Small intestine (tissue), 7 donors: ENCODE data around the gene CARMIL3. TPM values are rescaled to one million over a fixed set of nuclear protein-coding genes. Genes with fewer than 3 reads are reported as not detected.

Experiments used
- DNase-seq, 2 donors: peaks; one replicate each; pipeline versions ENCODE4 v3.0.0 to v3.0.0-alpha.2; 2013
- FAIRE-seq: peaks from 2 replicates; lab custom pipeline; 2012; peaks lifted over from hg19 to GRCh38; lab: Jason Lieb, UNC
- H3K27ac ChIP-seq, 3 donors: one replicate each; pipeline ENCODE4 v1.5.1; 2013; ENCODE audit warnings: low read length in 2 of 3, mild to moderate bottlenecking in 2 of 3, control low read depth in 1 of 3, inconsistent platforms in 1 of 3, low read depth in 1 of 3, moderate library complexity in 1 of 3
- H3K27me3 ChIP-seq, 3 donors: one replicate each; pipeline ENCODE4 v1.6.1; 2013; ENCODE audit warnings: low read length in 3 of 3, inconsistent platforms in 1 of 3; ENCODE audit not compliant: control insufficient read depth in 3 of 3, insufficient read depth in 3 of 3
- H3K36me3 ChIP-seq, 3 donors: one replicate each; pipeline ENCODE4 v1.6.1; 2013; ENCODE audit warnings: low read length in 3 of 3, inconsistent platforms in 1 of 3, low read depth in 1 of 3, mild to moderate bottlenecking in 1 of 3, moderate library complexity in 1 of 3; ENCODE audit not compliant: control insufficient read depth in 3 of 3, insufficient read depth in 2 of 3
- H3K4me1 ChIP-seq, 3 donors: one replicate each; pipeline ENCODE4 v1.6.1; 2013; ENCODE audit warnings: low read length in 2 of 3, inconsistent platforms in 1 of 3, low read depth in 1 of 3, mild to moderate bottlenecking in 1 of 3, moderate library complexity in 1 of 3; ENCODE audit not compliant: control insufficient read depth in 3 of 3, insufficient read depth in 2 of 3
- H3K4me3 ChIP-seq, 3 donors: one replicate each; pipeline ENCODE4 v1.5.1; 2013; ENCODE audit warnings: low read length in 3 of 3, control low read depth in 1 of 3, inconsistent platforms in 1 of 3, low read depth in 1 of 3, mild to moderate bottlenecking in 1 of 3, moderate library complexity in 1 of 3
- H3K9me3 ChIP-seq, 2 donors: one replicate each; pipeline ENCODE4 v1.6.1; 2013; ENCODE audit warnings: low read depth in 1 of 2, low read length in 1 of 2; ENCODE audit not compliant: control insufficient read depth in 2 of 2, insufficient read depth in 1 of 2
- WGBS, 3 donors: extraction: QIAGEN DNeasy Blood & Tissue Kit; methylation state at CpG; one replicate each; pipeline ENCODE4 v1.1.7; 2013; 5-methylcytosine and 5-hydroxymethylcytosine counted together
- polyA plus RNA-seq, 4 donors: library from polyadenylated mRNA; stranded (reverse) in 3 of 4; unstranded in 1 of 4; fragments of 200-250 nt in 3 of 4; fragments of 120-200 nt in 1 of 4; gene quantifications; one replicate each; pipeline versions ENCODE4 v1.2.1 to v1.2.3, GENCODE V29; 2013
- donor health status: healthy with polysubstance abuse.
- donor health status: control.
- donor health status: control.
- donor health status: Bipolar disorder and iron deficiency.
- donor health status: healthy.

The CARMIL3 gene
- polyA plus RNA-seq, 4 donors: 0.81 to 1.4 (median 1.1) TPM

DNA sequence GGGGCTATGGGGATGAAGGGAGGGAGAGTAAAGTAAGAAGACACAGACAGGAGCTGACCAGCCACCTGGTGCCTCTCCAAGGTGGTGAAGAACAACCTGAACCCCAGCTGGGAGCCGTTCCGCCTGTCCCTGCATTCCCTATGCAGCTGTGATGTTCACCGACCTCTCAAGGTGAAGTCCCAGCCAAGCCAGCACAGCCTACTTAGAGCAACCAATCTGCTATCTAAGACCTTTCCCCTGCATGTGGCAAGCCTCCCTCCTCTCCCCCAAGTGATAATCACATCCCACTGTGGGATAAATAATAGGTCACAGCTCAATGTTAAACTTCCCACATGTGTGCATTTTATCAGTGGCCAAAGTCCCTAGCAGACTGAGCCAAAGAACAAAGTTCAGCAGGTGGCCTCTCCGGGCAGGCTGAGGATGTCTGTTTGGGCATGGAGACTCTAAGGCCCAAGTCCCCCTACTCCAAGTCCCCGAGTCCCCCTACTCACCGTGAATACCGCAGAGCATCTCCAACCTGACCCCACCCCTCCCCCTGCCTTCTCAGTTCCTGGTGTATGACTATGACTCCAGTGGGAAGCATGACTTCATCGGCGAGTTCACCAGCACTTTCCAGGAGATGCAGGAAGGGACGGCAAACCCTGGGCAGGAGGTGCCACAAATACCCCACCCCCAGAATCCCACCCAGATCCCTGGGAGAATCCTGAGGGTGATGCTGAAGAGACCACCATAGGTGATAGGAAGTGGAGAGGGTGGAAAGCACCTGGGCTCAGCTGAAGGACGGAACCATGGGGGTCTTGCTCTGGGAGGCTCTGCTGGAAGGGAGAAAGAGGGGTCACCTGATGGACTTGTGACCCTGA lies 23.0 kb downstream of the CARMIL3 start:
- Histone ChIP-seq H3K36me3 (no peaks in the 10 kb centered on the region), H3K4me3 (no peak overlapping the region), H3K4me1 (peaks cover 4 to 48% (median 13%) of the 10 kb centered on the region in 3 donors), H3K27ac (peak overlapping the region; percentile 49 to 96 (median 66)), H3K9me3 (no peaks in the 10 kb centered on the region), H3K27me3 (no peaks in the 10 kb centered on the region)
- FAIRE-seq: no peak
- 20 to 62% (median 43%) methylated on average over 11 of the region's 11 CpGs for WGBS, 3 donors
- DNase-seq: peak; percentile 78 to 96

- Histone ChIP-seq H3K4me3 (no peak overlapping the region), H3K27ac (peak overlapping the region; percentile 49 to 94 (median 66)), H3K9me3 (no peaks in the 10 kb centered on the region), H3K36me3 (no peaks in the 10 kb centered on the region), H3K27me3 (no peaks in the 10 kb centered on the region), H3K4me1 (peaks cover 4 to 54% (median 16%) of the 10 kb centered on the region in 3 donors)
- FAIRE-seq (no peak), DNase-seq (peak; percentile 56 to 77)
- 36 to 61% (median 45%) methylated on average over 11 of the region's 11 CpGs for WGBS, 3 donors
Observed at GRCh38 chr14:24075485-24076301, 23.9 kb downstream of the CARMIL3 start.

DNA sequence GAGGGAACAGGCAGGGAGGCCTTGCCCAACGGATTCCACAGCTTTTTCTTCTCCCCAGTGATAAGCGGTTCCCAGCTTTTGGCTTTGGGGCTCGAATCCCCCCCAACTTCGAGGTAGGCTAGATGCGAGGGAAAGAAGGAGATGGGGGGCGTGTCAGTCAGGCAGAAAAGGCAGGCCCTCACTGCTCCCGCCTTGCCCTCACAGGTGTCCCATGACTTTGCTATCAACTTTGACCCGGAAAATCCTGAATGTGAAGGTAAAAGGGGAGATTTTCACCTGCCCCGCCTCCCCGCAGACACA lies 24.4 kb downstream of the CARMIL3 start:
- no peak for DNase-seq
- Histone ChIP-seq H3K4me3 (no peak overlapping the region), H3K27ac (peak overlapping the region in 1 of 3 donors; percentile 94), H3K36me3 (no peaks in the 10 kb centered on the region), H3K9me3 (no peaks in the 10 kb centered on the region), H3K4me1 (peaks cover 4 to 57% (median 16%) of the 10 kb centered on the region in 3 donors), H3K27me3 (no peaks in the 10 kb centered on the region)
- FAIRE-seq: no peak
- 69 to 87% (median 73%) methylated on average over 10 of the region's 10 CpGs for WGBS, 3 donors

DNA sequence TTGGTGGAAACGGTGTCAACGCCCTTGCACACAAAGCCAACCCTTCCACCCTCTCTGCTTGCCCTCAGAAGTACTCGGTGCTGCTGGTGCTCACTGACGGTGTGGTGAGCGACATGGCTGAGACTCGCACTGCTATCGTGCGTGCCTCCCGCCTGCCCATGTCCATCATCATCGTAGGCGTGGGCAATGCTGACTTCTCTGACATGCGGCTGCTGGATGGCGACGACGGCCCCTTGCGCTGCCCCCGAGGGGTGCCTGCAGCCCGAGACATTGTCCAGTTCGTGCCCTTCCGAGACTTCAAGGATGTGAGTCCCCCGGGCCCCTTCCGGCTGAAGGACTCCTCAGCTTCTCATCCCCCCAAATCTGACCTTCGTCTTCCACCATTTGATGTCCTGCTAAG lies 25.3 kb downstream of the CARMIL3 start:
- no peaks in the 10 kb centered on the region for H3K9me3 ChIP-seq
- WGBS, 3 donors: 93 to 96% (median 94%) methylated on average over 23 of the region's 23 CpGs
- H3K27ac ChIP-seq: no peak overlapping the region
- H3K27me3 ChIP-seq: no peaks in the 10 kb centered on the region
- no peak overlapping the region for H3K4me3 ChIP-seq
- DNase-seq: no peak
- no peaks in the 10 kb centered on the region for H3K36me3 ChIP-seq
- H3K4me1 ChIP-seq: peaks cover 4 to 53% (median 18%) of the 10 kb centered on the region in 3 donors
- FAIRE-seq: no peak

GRCh38 chr14:24078146-24078545 lies 26.3 kb downstream of the CARMIL3 start:
- H3K4me3 ChIP-seq: no peak overlapping the region
- no peak overlapping the region for H3K27ac ChIP-seq
- no peaks in the 10 kb centered on the region for H3K36me3 ChIP-seq
- no peak for FAIRE-seq
- no peaks in the 10 kb centered on the region for H3K27me3 ChIP-seq
- H3K9me3 ChIP-seq: no peaks in the 10 kb centered on the region
- H3K4me1 ChIP-seq: peaks cover 4 to 45% (median 20%) of the 10 kb centered on the region in 3 donors
- DNase-seq: no peak
- 79 to 88% (median 80%) methylated on average over 3 of the region's 3 CpGs for WGBS, 3 donors

- Histone ChIP-seq H3K27me3 (no peaks in the 10 kb centered on the region), H3K9me3 (no peaks in the 10 kb centered on the region), H3K36me3 (no peaks in the 10 kb centered on the region), H3K4me3 (no peak overlapping the region), H3K27ac (no peak overlapping the region), H3K4me1 (peaks cover 0 to 31% (median 14%) of the 10 kb centered on the region in 3 donors)
- no peak for DNase-seq
- no peak for FAIRE-seq
- WGBS, 3 donors: 90 to 93% (median 91%) methylated on average over 9 of the region's 9 CpGs
Observed at GRCh38 chr14:24079491-24080141, 27.8 kb downstream of the CARMIL3 start.

DNA sequence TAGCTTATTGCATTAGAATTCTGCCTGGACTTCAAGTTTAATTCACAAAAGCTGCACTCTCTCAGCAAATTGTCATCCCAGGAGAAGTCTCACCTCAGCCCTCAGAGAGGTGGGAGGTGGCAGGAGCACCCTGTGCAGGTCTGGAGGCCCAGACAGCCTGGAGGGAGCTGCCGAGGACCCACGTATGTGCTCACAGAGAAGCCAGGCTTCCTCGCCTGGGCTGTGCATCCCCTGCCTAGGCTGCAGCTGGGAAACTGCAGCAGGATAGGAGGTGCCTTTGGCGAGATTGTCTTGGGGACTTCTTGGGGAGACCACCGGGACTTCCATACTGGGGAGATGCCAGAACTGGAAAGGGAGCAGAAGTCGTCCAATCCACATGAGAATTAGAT lies 28.3 kb downstream of the CARMIL3 start:
- no peak overlapping the region for H3K4me3 ChIP-seq
- no peak for DNase-seq
- no peak for FAIRE-seq
- peaks cover 0 to 25% (median 14%) of the 10 kb centered on the region in 3 donors for H3K4me1 ChIP-seq
- WGBS, 3 donors: 76 to 79% (median 77%) methylated on average over 6 of the region's 6 CpGs
- no peaks in the 10 kb centered on the region for H3K9me3 ChIP-seq
- no peaks in the 10 kb centered on the region for H3K27me3 ChIP-seq
- peak overlapping the region in 1 of 3 donors; percentile 97 for H3K27ac ChIP-seq
- no peaks in the 10 kb centered on the region for H3K36me3 ChIP-seq
